Stomach (tissue), 4 donors: Measurements from ENCODE around the gene TMEM121B.

Source experiments
- EP300 ChIP-seq: sonication (generic); formaldehyde crosslinking; IDR thresholded peaks from one replicate; pipeline ENCODE4 v1.6.1; 2017; ENCODE audit warnings: antibody characterized with exemption
- POLR2A ChIP-seq, 4 donors: fragments of 450-650 bp; IDR thresholded peaks; one replicate each; pipeline ENCODE4 v1.6.1; 2016; ENCODE audit warnings: antibody characterized with exemption in 4 of 4, control low read depth in 2 of 4, mild to moderate bottlenecking in 1 of 4, moderate library complexity in 1 of 4
- POLR2AphosphoS5 ChIP-seq, 3 donors: sonication (generic); formaldehyde crosslinking; IDR thresholded peaks; one replicate each; pipeline ENCODE4 v1.6.1; 2016; ENCODE audit warnings: antibody characterized with exemption in 3 of 3
- TF ChIP-seq, protein P1 (sequence below), 7 experiments: fragments of 450-650 bp in 4 of 7; fragments of 200-600 bp in 3 of 7; sonication (generic) in 3 of 7; IDR thresholded peaks; one replicate each; pipeline ENCODE4 v1.5.1; 2016 to 2019; ENCODE audit warnings: antibody characterized with exemption in 7 of 7, control low read depth in 2 of 7, mild to moderate bottlenecking in 1 of 7

- no peak for TF ChIP-seq POLR2AphosphoS5 (IDR thresholded peaks at IDR 0.05)
- TF ChIP-seq, protein P1, sequence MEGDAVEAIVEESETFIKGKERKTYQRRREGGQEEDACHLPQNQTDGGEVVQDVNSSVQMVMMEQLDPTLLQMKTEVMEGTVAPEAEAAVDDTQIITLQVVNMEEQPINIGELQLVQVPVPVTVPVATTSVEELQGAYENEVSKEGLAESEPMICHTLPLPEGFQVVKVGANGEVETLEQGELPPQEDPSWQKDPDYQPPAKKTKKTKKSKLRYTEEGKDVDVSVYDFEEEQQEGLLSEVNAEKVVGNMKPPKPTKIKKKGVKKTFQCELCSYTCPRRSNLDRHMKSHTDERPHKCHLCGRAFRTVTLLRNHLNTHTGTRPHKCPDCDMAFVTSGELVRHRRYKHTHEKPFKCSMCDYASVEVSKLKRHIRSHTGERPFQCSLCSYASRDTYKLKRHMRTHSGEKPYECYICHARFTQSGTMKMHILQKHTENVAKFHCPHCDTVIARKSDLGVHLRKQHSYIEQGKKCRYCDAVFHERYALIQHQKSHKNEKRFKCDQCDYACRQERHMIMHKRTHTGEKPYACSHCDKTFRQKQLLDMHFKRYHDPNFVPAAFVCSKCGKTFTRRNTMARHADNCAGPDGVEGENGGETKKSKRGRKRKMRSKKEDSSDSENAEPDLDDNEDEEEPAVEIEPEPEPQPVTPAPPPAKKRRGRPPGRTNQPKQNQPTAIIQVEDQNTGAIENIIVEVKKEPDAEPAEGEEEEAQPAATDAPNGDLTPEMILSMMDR (IDR thresholded peaks at IDR 0.05): no peak
- TF ChIP-seq POLR2A (IDR thresholded peaks at IDR 0.05): no peak
- TF ChIP-seq EP300: no peak
These were observed 29.3 kb downstream of the TMEM121B start for GRCh38 chr22:17091851-17092250.
